Measurements from ENCODE around the gene MGAM2. TPM values are rescaled to one million over a fixed set of nuclear protein-coding genes. Genes with fewer than 3 reads are reported as not detected.
A peak's percentile ranks its signal among the peaks of the same experiment; 100 is the strongest.

The MGAM2 gene
- total and polyA plus RNA-seq, 2 of the 13 experiments (the other 11 are each of a cell fraction or from before 2014, with no cell fraction given) = 0.29 TPM; not detected in 1

GRCh38 chr7:142104550-142105527 lies 6.7 kb upstream of the MGAM2 start:
- ATAC-seq (peak; percentile 98), FAIRE-seq (peak; percentile 82)
- TF ChIP-seq ZNF224 (CRISPR knock-in tag; IDR thresholded peaks at IDR 0.05) = no peak
- TF ChIP-seq ZNF382 (CRISPR knock-in tag; IDR thresholded peaks at IDR 0.05; ENCODE audit: borderline replicate concordance) = no peak
- no peak for TF ChIP-seq ZSCAN21 (CRISPR knock-in tag; IDR thresholded peaks at IDR 0.05; ENCODE audit: borderline replicate concordance)
- TF ChIP-seq AFF4 (CRISPR knock-in tag; IDR thresholded peaks at IDR 0.05) = no peak
- TF ChIP-seq HNRNPK (IDR thresholded peaks at IDR 0.05; ENCODE audit: low read depth, low read length, poor library complexity, severe bottlenecking) = no peak
- TF ChIP-seq MATR3 (CRISPR knock-in tag; IDR thresholded peaks at IDR 0.05) = no peak
- no peak for TF ChIP-seq ZNF574 (CRISPR knock-in tag; IDR thresholded peaks at IDR 0.05)
- TF ChIP-seq ZNF678 (CRISPR knock-in tag; IDR thresholded peaks at IDR 0.05) = no peak
- no peak for TF ChIP-seq CREB1 (IDR thresholded peaks at IDR 0.05)
- no peak for TF ChIP-seq CREB1 (CRISPR knock-in tag; IDR thresholded peaks at IDR 0.05)
- no peak for TF ChIP-seq KDM1A (CRISPR knock-in tag; IDR thresholded peaks at IDR 0.05)
- TF ChIP-seq CAMTA2 (CRISPR knock-in tag; IDR thresholded peaks at IDR 0.05; ENCODE audit: borderline replicate concordance) = no peak
- TF ChIP-seq SOX13 (IDR thresholded peaks at IDR 0.05) = 0 out of 2 replicates have a peak, but pooled peaks have one; percentile 31
- peak in 1 of 2 experiments; percentile 88; a peak in 2 of 4 replicates for TF ChIP-seq SOX13 (CRISPR knock-in tag; conservative IDR thresholded peaks at IDR 0.05 in 1 of 2, IDR thresholded peaks at IDR 0.05 in 1 of 2)

More at GRCh38 chr7:142104550-142105527, 6.7 kb upstream of the MGAM2 start:
- Histone ChIP-seq H3K4me3 (replicated peaks in 1 of 3; ENCODE audit: insufficient read depth in 1 of 3, low read depth in 2 of 3, low read length in 3 of 3) (peak overlapping the region in 1 of 3 experiments; percentile 23; a peak in 1 of 6 replicates), H3K4me2 (ENCODE audit: low read depth, low read length) (peak overlapping the region; percentile 56), H3K9me3 (ENCODE audit: low read length) (no peaks in the 10 kb centered on the region), H3K27ac (ENCODE audit: extremely low read length, insufficient read depth, low read length) (peak overlapping the region; percentile 69), H3K36me3 (replicated peaks in 1 of 2; ENCODE audit: control insufficient read depth in 1 of 2, insufficient read depth in 2 of 2, low read length in 2 of 2) (no peaks in the 10 kb centered on the region), H3K9ac (ENCODE audit: insufficient read depth, low read depth, low read length) (peak overlapping the region; percentile 35; the same call in 1 of the 2 replicates), H3K79me2 (ENCODE audit: insufficient read depth, low read length) (no peaks in the 10 kb centered on the region), H4K20me1 (ENCODE audit: insufficient read depth, low read length) (no peaks in the 10 kb centered on the region), H3K4me1 (ENCODE audit: insufficient read depth, low read length) (peaks cover 55% of the 10 kb centered on the region), H3K27me3 (ENCODE audit: control insufficient read depth in 1 of 2, insufficient read depth in 2 of 2, low read length in 2 of 2) (no peaks in the 10 kb centered on the region), H2AFZ (ENCODE audit: low read length) (no peak overlapping the region)
- 16% methylated on average over 6 of the region's 6 CpGs for WGBS (ENCODE audit: low lambda C conversion rate)
- DNase-seq (ENCODE audit: low spot score) = peak; percentile 90
- no TSS peak for BruUV-seq (replicated peaks)
- in situ Hi-C loops (cut with HindIII; ENCODE audit: extremely low pct_ligation_motif_present, low pct_unique_long_range_greater_than_20kb) = no loop called here
- intact Hi-C loops (cut with micrococcal nuclease; ENCODE audit: unreplicated experiment) = no loop called here
- POLR2A ChIA-PET = interaction anchor here (0.8 kb wide), 1 partner anchor 29 kb away, joined by 3 read pairs; no protein-coding TSS in a partner anchor
- CTCF ChIA-PET (ENCODE audit: low intra/inter-chr PET ratio, low total read pairs) = no interaction called here
